D721Med (cell line): ENCODE results near the gene BRI3.

Source experiments
- DNase-seq: peaks from one replicate; pipeline ENCODE4 v3.0.0; 2011; ENCODE audit warnings: low spot score; ENCODE audit not compliant: insufficient read length
- FAIRE-seq: peaks from 2 replicates; lab custom pipeline; 2011; peaks lifted over from hg19 to GRCh38; lab: Jason Lieb, UNC
- CTCF ChIP-seq: IDR thresholded peaks from 2 replicates; pipeline ENCODE4 v1.5.1; 2012; ENCODE audit warnings: mild to moderate bottlenecking, control low read depth; ENCODE audit not compliant: insufficient read depth; ENCODE audit errors: missing control alignments

Gene BRI3

GRCh38 chr7:98283127-98283886, 1.8 kb downstream of the BRI3 start:
- FAIRE-seq (no peak), DNase-seq (no peak)
- no peak for TF ChIP-seq CTCF

- no peak for FAIRE-seq
- DNase-seq: no peak
- TF ChIP-seq CTCF: no peak
Measured at GRCh38 chr7:98283887-98284222, 2.4 kb downstream of the BRI3 start.

GRCh38 chr7:98284335-98285036, 3.0 kb downstream of the BRI3 start:
- TF ChIP-seq CTCF: no peak
- DNase-seq (no peak), FAIRE-seq (no peak)

GRCh38 chr7:98285157-98286092, 3.9 kb downstream of the BRI3 start:
- no peak for DNase-seq
- FAIRE-seq: no peak
- TF ChIP-seq CTCF: no peak

- FAIRE-seq (no peak), DNase-seq (no peak)
- no peak for TF ChIP-seq CTCF
Measured at GRCh38 chr7:98286093-98286539, 4.6 kb downstream of the BRI3 start.

- no peak for DNase-seq
- no peak for FAIRE-seq
- no peak for TF ChIP-seq CTCF
Measured at GRCh38 chr7:98286701-98287485, 5.4 kb downstream of the BRI3 start.
